HT-29 (cell line): ENCODE data around the gene KIAA1755. TPM values are rescaled to one million over a fixed set of nuclear protein-coding genes. Genes with fewer than 3 reads are reported as not detected.

Experiments used
- DNase-seq: peaks from one replicate; pipeline ENCODE4 v3.0.0-alpha.2; 2015; ENCODE audit warnings: low spot score
- total RNA-seq: library from RNA; depleted of rRNA; stranded (reverse); fragments of >200 nt; shearing (Covaris generic); gene quantifications from 2 replicates; pipeline ENCODE4 v1.2.3, GENCODE V29; 2014

The KIAA1755 gene
- total RNA-seq, 1 experiment from 2014 or later = 0.05 TPM

DNA sequence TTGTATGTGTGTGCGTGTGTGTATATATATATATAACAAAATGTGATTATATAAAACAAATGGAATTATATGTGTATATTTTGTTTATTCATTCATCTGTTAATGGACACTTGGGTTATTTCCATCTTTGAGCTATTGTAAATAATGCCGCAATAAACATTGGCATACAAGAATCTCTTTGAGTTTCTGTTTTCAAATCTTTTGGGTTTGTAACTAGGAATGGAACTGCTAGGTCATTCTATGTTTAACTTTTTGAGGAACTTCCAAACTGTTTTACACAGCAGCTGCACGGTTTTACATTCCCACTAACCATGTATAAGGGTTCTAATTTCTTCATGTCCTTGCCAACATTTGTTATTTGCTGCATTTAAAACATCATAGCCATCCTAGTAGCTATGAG, 55.5 kb downstream of the KIAA1755 start:
- DNase-seq = no peak

DNA sequence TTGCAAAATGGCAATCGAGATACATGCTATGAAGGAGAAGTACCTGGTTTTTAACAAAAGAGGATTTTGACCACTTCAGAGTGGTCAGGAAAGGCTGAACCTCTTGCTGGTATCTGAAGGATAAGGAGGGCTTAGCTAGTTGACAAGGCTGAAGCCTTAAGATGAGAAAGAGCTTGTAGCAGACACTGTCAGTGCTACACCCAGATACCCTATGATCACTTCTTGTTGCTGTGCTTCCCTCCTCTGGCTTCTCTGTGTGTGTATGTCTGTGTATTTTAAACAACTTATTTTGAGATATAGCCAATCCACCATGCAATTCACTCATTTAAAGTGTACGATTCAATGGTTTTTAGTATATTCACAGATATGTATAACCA, 56.6 kb downstream of the KIAA1755 start:
- no peak for DNase-seq

DNA sequence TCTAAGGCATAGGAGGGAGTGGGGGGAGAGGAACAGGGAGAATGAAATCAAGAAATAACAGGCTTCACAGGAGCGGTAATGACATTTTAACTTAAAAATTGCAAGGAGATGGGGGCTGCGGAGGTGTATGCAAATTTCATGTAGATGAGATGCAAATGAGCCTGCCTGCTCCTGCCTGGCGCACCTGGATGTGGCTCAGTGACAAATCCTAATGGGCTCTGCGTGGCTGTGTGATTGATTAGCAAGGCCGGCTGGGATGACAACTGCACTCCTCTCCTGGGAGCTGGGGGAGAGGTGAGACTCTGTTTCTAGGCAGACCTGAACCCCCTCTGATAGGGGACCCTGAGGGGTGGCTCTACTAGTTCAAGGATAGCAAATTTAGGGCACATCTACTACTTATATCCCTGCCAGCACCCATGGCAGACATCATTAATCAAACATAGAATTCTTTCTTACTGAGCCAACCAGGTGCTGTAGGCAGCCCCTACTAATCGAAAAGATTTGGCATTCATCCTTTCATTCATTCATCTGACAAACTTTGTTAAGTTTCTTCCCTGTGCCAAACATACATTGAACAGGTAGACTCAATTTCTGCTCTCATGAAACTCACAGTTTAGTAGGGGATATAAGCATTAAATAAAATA, 57.1 kb downstream of the KIAA1755 start:
- DNase-seq = no peak

DNA sequence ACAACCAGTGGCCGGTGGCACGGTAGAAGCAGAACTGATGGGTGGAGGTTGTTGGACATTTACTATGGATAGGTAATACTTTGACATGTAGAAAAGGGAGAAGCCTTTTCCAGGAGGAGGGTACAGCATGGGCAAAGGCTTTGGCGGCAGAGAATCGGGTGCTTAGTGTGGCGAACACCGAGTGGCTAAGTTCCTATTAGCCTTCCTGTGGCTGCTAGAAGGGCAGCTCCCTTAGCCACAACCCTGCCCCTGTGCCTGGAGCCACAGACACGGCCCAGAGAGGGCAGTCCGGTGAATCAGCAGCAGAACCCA, 57.6 kb downstream of the KIAA1755 start:
- DNase-seq = no peak

DNA sequence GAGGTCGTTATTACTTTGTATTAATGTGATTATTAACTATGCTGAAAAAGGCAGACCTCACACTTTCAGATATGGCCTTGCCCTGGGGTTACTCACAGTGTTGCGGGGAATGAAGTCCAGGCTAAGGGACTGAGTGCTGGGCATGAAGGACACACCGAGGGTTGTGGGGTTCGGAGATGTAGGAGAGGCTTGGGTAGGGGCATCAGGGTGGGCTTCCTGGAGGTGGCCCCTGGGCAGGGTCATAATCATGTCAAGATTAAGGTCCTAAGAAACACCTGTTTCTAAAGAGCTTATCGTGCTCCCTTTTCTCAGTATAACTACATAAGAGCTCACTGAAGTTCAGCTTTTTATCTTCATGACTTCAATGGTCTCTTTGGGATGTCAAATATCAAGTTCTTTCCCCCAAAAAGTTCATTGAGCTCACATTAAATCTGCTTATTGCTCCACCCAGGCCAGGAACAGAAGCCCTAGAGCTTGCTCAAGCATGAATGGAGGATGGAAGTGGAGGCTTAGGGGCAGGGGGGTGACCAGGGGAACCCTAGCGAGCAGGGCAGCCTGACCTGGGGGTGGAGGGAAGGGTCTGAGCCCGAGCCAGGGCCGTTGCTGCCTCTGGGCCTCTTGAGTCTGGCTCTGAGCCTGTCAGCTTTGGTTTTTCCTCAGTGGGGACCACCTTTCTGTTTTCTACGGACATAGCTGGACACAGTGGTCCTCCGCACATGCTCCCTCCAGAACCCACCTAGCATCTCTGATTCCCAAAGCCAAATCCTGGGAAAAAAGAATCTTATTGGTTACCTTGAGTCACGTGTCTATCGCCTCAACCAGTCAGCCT, 58.2 kb downstream of the KIAA1755 start:
- no peak for DNase-seq

DNA sequence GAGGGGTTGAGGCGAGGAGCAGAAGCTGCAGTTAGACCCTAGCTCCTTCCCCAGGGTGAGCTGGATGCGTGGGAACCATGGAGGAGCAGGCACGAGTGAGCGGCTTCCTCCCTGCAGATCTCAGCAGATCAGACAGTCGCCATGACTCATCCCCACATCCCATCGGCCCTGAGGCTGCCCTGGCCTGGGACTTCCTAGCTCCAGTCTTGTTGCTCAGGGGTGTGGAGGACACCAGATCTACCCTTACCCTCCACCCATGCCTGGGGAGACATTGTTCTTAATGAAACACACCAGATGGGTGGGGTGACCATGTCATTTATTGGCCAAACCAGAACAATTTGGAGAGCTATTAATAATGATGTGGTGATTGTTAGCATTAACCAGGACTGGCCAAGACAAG, 59.2 kb downstream of the KIAA1755 start:
- DNase-seq = no peak

DNA sequence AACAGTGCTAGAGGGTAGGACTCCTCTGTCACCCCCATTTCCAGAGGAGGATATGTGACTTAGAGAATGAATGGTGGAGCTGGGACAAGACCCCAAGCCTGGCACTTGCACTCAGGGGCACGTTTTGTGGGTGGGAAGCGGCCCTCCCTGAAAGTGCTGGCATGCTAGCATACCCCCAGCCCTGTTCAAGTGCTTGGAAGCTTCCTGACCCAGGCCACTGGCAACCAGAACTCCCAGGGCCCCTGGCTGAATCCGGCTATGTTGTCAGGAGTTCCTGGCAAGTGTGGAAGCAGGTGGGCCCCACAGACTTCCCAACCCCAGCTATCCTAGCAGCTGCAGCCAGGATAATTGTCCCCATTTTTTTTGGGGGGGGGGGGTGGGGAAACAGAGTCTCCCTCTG, 59.9 kb downstream of the KIAA1755 start:
- DNase-seq = no peak

DNA sequence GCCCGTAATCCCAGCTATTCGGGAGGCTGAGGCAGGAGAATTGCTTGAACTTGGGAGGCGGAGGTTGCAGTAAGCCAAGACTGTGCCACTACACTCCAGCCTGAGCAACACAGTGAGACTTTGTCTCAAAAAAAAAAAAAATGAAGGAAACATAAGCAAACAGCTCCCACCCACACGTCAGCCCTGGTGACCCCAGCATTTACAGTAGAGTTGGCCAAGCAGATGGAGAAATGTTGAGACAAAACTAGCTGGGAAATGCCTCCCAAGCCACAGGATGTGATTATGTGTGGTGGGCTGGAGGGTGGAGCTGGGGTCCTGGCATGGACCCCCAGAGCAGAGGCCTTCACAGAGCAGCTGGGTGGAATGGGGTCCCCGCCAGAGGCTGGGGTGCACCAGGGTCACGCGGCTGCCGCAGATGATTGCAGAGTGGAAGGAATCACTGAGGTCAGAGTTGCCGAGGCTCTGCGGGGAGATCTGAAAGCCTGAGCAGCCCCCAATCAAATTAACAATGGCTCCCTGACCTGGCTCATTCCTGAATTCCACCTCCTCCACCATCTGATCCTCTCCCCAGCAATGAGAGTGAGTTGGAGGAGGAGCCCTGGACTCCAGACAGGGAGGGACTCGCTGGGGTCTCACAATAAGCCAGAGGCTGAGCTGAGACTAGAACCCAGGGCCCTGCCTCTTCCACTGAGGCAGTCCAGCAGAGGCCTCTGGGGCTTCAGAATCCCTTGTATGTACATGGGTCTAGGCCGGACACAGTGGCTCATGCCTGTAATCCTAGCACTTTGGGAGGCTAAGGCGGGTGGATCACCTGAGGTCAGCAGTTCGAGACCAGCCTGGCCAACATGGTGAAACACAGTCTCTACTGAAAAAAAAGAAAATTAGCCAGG, 60.8 kb downstream of the KIAA1755 start:
- DNase-seq = no peak

DNA sequence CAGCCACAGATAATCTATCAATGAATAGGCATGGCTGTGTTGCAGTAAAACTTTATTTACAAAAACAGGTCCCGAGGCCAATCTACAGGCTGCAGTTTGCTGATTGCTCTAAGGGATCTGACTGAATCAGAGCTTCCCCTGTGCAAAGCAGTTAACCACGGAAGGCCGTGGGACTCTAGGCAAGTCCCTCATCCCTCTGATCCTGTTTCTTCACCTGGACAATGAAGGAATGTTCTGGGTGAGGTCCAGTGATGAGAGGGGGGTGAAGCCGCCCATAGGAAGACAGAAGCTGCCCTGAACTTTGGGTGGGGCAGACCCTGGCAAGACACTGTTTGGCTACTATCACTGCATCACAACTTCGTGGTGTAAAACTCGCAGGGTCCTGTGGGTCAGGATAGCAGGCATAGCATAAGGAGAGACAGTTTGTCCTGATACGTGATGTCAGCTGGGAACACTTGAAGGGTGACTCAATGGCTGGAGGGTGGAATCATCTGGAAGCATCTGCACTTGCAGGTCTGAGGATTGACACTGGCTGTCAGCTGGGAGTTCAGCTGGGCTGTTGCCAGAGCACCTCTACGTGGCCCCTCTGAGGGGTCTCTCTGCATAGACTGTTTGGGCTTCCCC, 62.2 kb downstream of the KIAA1755 start:
- no peak for DNase-seq

DNA sequence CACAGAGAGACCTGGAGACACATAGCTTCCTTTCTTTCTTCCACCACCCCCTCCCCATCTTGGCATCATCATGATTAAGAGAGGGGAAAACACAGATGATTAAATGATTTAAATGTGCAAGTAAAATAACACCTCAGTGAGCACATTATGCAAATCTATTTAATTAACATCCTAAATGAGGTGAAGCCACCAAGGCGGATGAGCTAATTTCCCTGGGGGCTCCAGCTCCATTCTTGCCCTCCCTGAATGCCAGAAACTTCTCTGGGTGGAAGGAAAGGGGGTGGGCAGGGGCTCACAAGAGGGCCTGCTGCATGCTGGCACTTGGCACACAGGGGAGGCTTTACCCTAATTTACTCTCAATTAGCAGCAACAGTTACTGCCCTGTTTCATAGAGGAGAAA, 62.9 kb downstream of the KIAA1755 start:
- DNase-seq = no peak

DNA sequence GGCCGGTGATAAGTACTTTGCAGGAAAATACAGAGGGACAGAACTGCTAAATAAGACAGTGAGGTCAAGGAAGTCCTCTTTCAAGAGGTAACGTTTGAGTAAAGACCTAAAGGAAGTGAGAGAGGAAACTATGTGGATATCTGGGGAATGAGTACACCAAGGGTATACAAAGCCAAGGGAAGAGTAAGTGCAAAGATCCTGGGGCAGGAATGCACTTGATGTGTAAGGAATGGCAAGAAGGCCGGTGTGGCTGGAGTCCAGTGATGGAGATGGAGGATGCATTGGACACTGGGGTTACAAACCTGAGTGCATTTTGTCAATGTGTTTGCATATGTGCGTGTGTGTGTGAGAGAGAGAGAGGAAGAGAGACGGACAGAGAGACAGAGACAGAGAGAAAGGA, 63.3 kb downstream of the KIAA1755 start:
- DNase-seq = no peak

DNA sequence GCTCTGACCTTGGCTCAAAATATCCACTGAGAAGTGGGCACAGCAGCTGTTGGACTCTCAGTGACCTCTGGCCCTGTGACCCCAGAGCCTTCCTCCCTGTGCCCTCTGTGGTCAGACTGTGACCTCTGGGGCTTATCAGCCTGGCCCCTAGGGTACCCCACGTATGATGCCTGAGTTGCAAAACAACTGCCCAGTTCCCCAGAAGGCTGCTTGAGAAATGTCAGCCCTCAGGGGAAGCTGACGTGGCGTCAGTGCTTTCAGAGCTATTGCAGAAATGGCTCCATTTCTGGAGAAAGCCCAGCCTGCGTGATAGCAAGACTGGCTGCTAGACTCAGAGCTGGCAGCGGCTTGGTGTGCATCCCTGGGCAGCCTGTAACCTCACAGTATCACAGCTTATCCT, 63.9 kb downstream of the KIAA1755 start:
- DNase-seq = no peak

DNA sequence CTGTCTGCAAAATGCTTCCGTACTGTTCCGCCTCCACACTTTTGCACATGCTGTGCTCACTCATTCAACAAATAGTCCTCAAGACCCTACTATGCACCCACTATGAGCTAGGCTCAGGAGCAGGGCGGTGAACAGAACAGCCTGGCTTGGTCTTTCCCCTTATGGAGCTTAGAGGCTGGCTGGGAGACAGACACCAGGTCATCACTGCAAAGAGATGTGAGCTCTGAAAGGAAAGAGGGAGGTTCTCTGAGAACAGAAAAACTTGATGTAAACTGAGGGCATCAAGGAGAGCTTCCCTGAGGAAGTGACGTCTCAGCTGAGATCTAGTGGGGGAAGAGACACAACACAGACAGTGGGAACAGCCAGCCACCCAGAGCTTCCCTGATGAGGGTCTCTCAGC, 64.5 kb downstream of the KIAA1755 start:
- DNase-seq = no peak

DNA sequence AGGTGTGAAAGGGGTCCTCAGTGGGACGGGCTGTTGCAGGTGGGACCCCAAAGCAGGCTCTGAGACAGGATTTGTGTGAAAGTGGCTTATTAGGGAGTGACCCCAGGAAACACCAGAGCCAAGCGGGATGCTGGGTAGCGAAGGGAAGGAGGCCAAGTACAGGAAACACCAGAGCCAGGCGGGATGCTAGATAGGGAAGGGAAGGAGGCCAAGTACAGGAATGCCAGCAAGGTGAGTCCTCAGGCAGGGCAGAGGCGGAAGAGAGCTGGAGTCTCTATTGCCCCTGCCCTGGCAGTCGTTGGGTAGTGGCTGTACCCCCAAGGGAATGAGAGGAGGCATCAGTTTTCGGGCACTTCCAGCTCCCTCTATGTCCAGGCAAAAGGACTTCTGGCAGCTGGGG, 65.0 kb downstream of the KIAA1755 start:
- no peak for DNase-seq

DNA sequence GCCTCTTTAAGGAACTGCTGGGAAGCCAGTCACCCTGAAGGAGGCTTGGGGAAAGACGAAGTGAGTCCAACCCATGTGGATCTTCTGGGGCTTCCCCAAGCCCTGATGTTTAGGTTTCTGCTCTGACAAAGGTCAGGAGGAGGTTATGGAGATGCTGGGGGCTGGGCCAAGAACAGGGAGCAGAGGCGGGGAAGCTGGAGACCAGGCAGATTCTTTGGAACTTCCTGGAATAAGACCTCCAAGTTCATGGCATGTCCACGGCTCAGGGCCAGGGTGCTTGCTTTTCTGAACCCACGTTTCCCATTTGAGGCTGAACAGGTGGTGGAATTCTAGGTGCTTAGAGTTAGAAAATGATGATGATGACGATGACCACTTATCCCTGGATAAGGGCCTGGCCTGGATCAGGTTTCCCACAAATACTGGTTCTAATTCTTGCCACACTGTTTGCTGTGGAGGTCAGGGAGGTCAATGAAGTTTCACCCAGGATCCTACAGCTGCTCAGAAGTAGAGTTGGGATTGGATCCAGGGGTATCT, 65.5 kb downstream of the KIAA1755 start:
- no peak for DNase-seq

DNA sequence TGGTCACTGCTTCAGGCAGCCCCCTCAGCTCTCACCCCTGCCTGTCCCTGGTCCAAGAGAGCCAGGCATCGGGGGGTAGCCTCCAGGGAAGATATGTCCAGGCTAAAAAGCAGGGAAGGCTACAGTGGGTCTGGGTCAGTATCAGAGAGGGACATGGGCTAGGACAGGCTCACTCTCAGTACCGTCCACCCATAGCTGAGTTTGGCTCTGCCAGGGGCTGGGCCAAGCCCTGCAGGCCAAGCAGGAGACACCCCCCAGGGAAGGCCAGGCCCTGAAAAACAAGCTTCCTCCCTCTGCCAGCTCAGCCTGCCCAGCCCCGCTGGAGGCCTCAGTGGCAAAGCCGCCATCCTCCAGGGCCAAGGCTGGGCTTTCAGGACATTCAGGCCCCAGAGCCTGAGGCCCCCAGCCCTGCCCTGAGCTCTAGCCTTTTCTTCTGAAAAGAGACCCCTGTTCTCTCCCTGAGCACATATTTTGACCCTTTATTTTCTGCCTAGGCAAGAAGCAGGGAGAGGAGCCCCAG, 66.9 kb downstream of the KIAA1755 start:
- no peak for DNase-seq

DNA sequence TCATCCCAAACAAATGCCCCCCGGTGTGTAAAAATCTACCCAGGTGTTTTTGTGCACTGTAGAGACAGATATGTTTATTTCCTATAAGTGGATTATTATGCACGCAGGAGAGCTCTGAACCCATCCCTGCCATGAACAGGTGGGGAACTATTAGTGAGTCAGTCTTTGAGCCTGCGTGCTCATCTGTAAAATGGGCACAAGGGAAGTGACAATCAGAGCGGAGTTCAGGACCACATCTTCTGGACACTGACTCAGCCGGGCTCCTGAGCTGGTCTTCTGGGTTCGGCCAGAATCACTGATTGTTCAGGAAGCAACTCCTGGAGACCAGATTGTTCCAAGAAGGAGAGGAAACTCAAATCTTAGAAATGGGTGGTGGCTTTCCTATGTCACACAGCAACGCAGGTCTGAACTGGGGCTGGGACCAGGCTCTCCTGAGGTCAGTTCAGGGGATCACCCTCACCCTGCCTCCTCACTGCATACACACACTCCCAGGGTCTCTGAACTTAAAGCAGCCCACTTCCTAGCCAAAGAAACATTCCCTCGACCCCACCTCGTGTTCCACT, 68.1 kb downstream of the KIAA1755 start:
- no peak for DNase-seq

DNA sequence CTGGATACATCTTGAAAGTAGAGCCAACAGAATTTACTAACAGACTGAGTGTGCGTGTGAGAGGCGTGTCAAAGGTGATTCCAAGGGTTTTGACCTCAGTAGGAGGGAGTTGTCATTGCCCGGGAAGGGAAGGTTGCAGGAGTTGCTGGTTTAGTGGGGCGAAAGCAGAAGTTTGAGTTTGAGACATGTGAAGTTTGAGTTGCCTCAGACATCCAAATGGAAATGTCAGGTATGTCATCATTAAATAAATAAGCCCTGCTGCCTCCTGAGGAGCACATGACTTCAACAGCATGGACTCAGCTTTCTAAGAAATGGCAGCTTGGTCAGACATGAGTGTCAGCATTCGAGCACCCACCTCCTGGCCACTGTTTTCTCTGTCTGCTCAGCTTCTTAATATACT, 68.9 kb downstream of the KIAA1755 start:
- DNase-seq = no peak

DNA sequence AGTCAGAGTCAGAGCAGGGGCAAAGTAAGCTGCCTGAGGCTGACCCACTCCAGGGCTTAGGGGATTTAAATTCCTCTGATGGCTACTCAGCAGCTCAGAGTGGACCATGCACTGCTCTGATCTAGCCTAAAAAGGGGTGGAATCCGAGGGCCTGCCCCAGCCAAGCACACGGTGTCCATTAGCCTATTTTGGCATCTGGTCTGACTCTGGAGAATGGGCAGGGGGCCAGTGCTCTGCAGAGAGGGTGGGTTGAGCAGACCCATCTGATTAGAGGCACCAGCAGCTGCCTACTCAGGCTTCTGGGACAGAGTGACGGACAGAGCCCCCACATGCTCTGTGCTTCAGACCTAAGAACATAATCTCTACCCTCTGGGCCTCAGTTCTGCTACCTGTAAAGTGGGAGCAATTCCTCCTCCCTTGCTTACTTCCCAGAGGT, 69.6 kb downstream of the KIAA1755 start:
- DNase-seq = no peak

DNA sequence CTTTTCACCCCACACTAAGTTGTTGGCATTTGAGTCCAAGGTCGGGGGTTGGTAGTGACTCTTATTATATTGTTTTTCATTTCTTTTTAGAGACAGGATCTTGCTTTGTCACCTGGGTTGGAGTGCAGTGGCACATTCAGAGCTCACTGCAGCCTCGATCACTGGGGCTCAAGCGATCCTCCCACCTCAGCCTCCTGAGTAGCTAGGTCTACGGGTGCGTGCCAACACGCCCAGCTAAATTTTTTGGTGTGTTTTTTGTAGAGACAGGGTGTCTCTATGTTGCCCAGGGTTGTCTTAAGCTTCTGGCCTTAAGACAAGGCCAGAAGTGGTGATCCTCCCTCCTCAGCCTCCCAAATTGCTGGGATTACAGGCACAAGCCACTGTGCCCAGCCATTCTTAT, 70.4 kb downstream of the KIAA1755 start:
- DNase-seq = no peak

DNA sequence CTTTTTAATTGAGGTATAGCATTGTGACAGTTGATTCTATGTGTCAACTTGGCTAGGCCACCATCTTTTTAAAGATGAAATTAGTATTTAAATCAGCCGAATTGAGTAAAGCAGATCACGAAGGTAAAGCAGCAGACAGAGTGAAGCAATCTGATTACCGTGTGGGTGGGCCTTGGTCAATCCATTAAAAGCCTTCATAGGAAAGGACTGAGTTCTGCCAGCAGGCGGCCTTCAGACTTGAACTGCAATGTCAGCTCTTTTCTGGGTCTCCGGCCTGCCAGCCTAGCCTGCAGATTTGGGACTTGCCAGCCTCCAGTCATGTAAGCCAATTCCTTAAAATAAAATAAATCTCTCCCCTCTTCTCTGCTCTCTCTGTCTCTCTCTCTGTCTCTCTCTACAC, 73.0 kb downstream of the KIAA1755 start:
- DNase-seq = no peak
